ENCODE results near the gene SLC37A1. TPM values are rescaled to one million over a fixed set of nuclear protein-coding genes. Genes with fewer than 3 reads are reported as not detected.
"Not testable (repeated sequence)": the region's sequence is repeated elsewhere in the genome, so short reads cannot be mapped to it uniquely, and the experiment has no call there.

SLC37A1 gene
- total RNA-seq, 2 donors from 2014 or later: 21.0 to 24.0 TPM

DNA sequence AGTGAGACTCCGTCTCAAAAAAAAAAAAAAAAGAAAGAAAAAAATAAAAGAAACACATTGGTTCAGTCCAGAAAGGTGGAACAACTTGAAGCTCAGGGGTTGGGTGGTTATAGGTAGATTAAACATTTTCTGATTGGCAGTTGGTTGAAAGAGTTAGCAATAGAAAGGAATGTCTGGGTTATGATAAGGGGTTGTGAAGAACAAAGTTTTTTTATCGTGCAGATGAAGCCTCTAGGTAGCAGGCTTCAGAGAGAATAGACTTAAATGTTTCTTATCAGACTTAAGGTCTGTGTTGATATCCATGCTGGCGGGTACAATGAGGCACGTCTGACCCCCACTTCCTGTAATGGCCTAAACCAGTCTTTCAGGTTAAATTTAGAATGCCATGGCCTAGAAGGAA lies 94.8 kb downstream of the SLC37A1 start:
- Mint-ChIP-seq H3K4me3 (no peak overlapping the region), H3K4me1 (peaks cover 4% of the 10 kb centered on the region), H3K27ac (no peak overlapping the region), H3K27me3 (no peaks in the 10 kb centered on the region), H3K36me3 (ENCODE audit: low read depth) (no peaks in the 10 kb centered on the region)
- ATAC-seq (no peak), DNase-seq (no peak)
- no peaks in the 10 kb centered on the region for H3K9me3 ChIP-seq (ENCODE audit: control insufficient read depth, low read length, poor library complexity, severe bottlenecking)

DNA sequence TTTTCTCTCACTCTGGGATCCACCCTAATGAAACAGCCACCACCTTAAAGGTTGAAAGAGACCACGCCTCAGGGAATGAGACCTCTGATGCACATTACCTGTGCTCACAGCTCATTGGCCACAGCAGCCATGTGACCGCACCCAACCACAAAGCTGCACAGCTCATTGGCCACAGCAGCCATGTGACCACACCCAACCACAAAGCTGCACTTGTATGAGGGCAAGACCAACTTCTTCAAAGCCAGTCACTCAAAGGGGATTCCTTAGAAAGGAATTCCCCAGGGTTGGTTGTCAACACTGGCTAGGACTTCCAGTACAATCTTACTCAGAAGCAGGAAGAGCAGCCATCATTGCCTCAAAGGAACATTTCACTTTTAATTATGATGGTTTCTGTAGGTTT lies 96.2 kb downstream of the SLC37A1 start:
- H3K9me3 ChIP-seq (ENCODE audit: control insufficient read depth, low read length, poor library complexity, severe bottlenecking): no peaks in the 10 kb centered on the region
- peaks cover 11% of the 10 kb centered on the region for H3K4me1 Mint-ChIP-seq
- DNase-seq: peak in 2 of 3 donors; percentile 16 to 46
- H3K27ac Mint-ChIP-seq: peak overlapping the region; percentile 44
- no peaks in the 10 kb centered on the region for H3K36me3 Mint-ChIP-seq (ENCODE audit: low read depth)
- H3K27me3 Mint-ChIP-seq: no peaks in the 10 kb centered on the region
- H3K4me3 Mint-ChIP-seq: no peak overlapping the region
- ATAC-seq: peak; percentile 80

GRCh38 chr21:42611852-42612251 lies 98.2 kb downstream of the SLC37A1 start:
- no peaks in the 10 kb centered on the region for H3K27me3 Mint-ChIP-seq
- H3K4me3 Mint-ChIP-seq: no peak overlapping the region
- H3K9me3 ChIP-seq (ENCODE audit: control insufficient read depth, low read length, poor library complexity, severe bottlenecking): no peaks in the 10 kb centered on the region
- H3K27ac Mint-ChIP-seq: no peak overlapping the region
- no peaks in the 10 kb centered on the region for H3K36me3 Mint-ChIP-seq (ENCODE audit: low read depth)
- H3K4me1 Mint-ChIP-seq: peaks cover 11% of the 10 kb centered on the region
- DNase-seq (no peak), ATAC-seq (no peak)

GRCh38 chr21:42612390-42612789 lies 98.7 kb downstream of the SLC37A1 start:
- Mint-ChIP-seq H3K27ac (no peak overlapping the region), H3K27me3 (no peaks in the 10 kb centered on the region), H3K4me1 (peaks cover 11% of the 10 kb centered on the region), H3K4me3 (no peak overlapping the region), H3K36me3 (ENCODE audit: low read depth) (no peaks in the 10 kb centered on the region)
- ATAC-seq (no peak), DNase-seq (no peak)
- no peaks in the 10 kb centered on the region for H3K9me3 ChIP-seq (ENCODE audit: control insufficient read depth, low read length, poor library complexity, severe bottlenecking)

DNA sequence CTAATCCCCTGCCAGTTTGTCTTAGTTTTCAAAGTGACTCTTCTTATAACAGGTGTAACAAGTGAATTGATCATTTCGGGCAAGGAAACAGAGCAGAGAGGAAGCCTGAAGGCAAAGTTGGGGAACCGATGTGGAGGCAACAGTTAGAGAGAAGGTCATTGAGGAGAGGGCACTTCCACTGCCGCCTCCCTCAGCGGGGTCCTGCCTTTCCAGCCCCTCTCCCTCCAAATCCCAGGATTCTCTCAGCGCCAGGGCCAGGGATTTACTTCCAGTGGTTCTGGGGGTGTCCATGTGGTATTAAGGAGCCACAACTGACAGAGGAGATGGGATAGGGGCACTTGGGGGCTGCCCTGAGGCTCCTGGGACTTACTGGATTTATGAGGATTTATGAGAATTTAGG lies 100.1 kb downstream of the SLC37A1 start:
- Mint-ChIP-seq H3K4me3 (no peak overlapping the region), H3K36me3 (ENCODE audit: low read depth) (no peaks in the 10 kb centered on the region), H3K27me3 (no peaks in the 10 kb centered on the region), H3K27ac (no peak overlapping the region), H3K4me1 (peaks cover 11% of the 10 kb centered on the region)
- ATAC-seq (no peak), DNase-seq (no peak)
- no peaks in the 10 kb centered on the region for H3K9me3 ChIP-seq (ENCODE audit: control insufficient read depth, low read length, poor library complexity, severe bottlenecking)

DNA sequence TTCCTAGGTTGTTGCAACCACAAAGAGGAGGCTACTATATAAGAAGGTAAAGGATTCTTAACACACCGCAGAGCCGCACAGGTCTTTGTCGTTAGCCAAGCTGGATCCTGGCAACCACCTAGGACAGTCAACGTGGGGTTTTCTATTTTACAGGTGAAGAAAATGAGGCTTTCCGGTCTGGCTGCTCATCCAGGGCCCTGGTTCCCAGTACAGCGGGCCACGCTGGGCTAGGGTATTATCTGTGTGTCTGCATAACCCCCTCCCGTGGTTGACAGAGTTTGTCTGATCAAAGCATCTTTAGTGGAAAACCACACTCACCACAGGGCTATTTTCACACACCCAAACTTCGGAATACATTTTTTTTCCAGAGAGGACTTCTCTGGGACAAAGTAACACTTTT lies 100.7 kb downstream of the SLC37A1 start:
- Mint-ChIP-seq H3K36me3 (ENCODE audit: low read depth) (no peaks in the 10 kb centered on the region), H3K4me1 (peaks cover 7% of the 10 kb centered on the region), H3K27ac (no peak overlapping the region), H3K27me3 (peaks cover 5% of the 10 kb centered on the region), H3K4me3 (no peak overlapping the region)
- peak in 2 of 3 donors; percentile 42 to 46 for DNase-seq
- no peaks in the 10 kb centered on the region for H3K9me3 ChIP-seq (ENCODE audit: control insufficient read depth, low read length, poor library complexity, severe bottlenecking)
- peak; percentile 70 for ATAC-seq

DNA sequence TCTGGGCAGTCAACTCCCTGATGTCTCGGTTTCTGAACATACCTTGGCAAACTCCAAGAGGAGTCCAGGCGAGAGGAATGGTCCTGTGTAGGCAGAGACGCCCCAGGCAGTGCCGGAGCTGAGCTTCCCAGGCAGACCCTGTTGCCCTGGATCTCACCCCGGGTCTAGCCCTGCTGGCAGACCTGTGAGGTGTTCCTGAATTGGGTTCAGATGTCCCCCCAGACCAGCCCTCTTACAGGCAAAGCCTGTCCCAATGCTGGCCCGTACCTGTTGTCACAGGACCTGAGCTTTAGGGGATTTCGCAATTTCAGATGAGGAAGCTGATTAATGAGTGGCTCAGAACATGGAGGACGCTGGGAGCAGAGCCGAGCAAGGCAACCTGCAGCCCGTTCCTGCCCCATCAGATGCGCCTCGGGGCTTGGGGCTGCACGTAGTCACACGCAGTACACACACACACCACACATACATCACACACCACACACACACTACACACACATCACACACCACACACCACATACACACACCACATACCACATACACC lies 101.2 kb downstream of the SLC37A1 start:
- Mint-ChIP-seq H3K27ac (no peak overlapping the region), H3K4me1 (peaks cover 7% of the 10 kb centered on the region), H3K4me3 (no peak overlapping the region), H3K27me3 (peaks cover 10% of the 10 kb centered on the region), H3K36me3 (ENCODE audit: low read depth) (no peaks in the 10 kb centered on the region)
- H3K9me3 ChIP-seq (ENCODE audit: control insufficient read depth, low read length, poor library complexity, severe bottlenecking): no peaks in the 10 kb centered on the region
- DNase-seq: peak; percentile 32 to 36 (median 34)
- ATAC-seq: peak; percentile 79

DNA sequence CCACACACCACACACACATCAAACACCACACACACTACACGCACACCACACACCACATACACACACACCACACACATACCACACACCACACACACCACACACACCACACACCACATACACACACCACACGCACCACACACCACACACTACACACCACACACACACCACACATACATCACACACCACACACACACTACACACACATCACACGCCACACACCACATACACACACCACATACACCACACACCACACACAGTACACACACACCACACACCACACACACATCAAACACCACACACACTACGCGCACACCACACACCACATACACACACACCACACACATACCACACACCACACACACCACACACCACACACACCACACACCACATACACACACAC lies 101.7 kb downstream of the SLC37A1 start:
- not testable (repeated sequence) for H3K9me3 ChIP-seq (ENCODE audit: control insufficient read depth, low read length, poor library complexity, severe bottlenecking); H3K4me3 Mint-ChIP-seq; H3K27ac Mint-ChIP-seq; H3K36me3 Mint-ChIP-seq (ENCODE audit: low read depth); ATAC-seq; DNase-seq; H3K4me1 Mint-ChIP-seq
- H3K27me3 Mint-ChIP-seq: peaks cover 13% of the 10 kb centered on the region

DNA sequence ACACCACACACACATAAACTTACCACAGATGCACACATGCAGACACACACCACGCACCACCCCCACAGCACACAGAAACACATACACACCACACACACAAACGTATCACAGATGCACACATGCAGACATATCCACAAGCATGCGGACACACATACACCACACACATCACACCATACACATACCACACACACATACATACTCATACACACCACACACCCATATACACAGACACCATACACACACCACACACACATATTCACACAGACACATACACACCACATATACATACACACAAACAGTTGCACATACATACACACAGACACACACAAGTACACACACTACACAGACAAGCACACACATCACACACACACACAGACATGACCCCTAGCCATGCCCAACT lies 102.3 kb downstream of the SLC37A1 start:
- H3K27me3 Mint-ChIP-seq: peaks cover 13% of the 10 kb centered on the region
- peaks cover 7% of the 10 kb centered on the region for H3K4me1 Mint-ChIP-seq
- H3K27ac Mint-ChIP-seq: no peak overlapping the region
- H3K4me3 Mint-ChIP-seq: no peak overlapping the region
- ATAC-seq: no peak
- no peak for DNase-seq
- no peaks in the 10 kb centered on the region for H3K9me3 ChIP-seq (ENCODE audit: control insufficient read depth, low read length, poor library complexity, severe bottlenecking)
- no peaks in the 10 kb centered on the region for H3K36me3 Mint-ChIP-seq (ENCODE audit: low read depth)

- peaks cover 7% of the 10 kb centered on the region for H3K4me1 Mint-ChIP-seq
- ATAC-seq: no peak
- H3K9me3 ChIP-seq (ENCODE audit: control insufficient read depth, low read length, poor library complexity, severe bottlenecking): no peaks in the 10 kb centered on the region
- peaks cover 13% of the 10 kb centered on the region for H3K27me3 Mint-ChIP-seq
- H3K27ac Mint-ChIP-seq: no peak overlapping the region
- DNase-seq: no peak
- no peak overlapping the region for H3K4me3 Mint-ChIP-seq
- no peaks in the 10 kb centered on the region for H3K36me3 Mint-ChIP-seq (ENCODE audit: low read depth)
Measured at GRCh38 chr21:42616446-42616845, 102.8 kb downstream of the SLC37A1 start.

GRCh38 chr21:42616941-42617340 lies 103.3 kb downstream of the SLC37A1 start:
- Mint-ChIP-seq H3K4me3 (no peak overlapping the region), H3K4me1 (peaks cover 7% of the 10 kb centered on the region), H3K27ac (no peak overlapping the region), H3K36me3 (ENCODE audit: low read depth) (no peaks in the 10 kb centered on the region), H3K27me3 (peaks cover 13% of the 10 kb centered on the region)
- DNase-seq (no peak), ATAC-seq (no peak)
- H3K9me3 ChIP-seq (ENCODE audit: control insufficient read depth, low read length, poor library complexity, severe bottlenecking): no peaks in the 10 kb centered on the region

DNA sequence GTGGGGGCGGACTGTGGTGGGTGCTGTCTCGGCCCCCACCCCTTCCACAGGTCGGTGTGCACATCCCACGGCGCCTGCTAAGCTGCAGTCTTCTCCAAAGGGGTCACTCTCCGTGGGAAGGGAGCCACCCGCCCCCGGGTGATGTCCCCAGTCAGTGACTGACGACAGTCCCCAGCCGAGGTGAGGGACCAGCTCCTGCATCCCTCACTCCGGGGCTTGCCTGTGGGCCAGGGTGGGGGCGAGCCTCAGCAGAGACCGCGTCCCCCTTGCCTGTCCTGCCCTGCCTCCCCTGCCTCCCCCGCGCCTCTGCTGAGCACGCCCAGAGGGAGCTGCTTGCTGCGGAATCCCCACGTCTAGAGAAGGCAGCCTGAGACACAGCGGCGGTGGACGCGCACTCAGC lies 103.8 kb downstream of the SLC37A1 start:
- H3K36me3 Mint-ChIP-seq (ENCODE audit: low read depth): no peaks in the 10 kb centered on the region
- H3K4me3 Mint-ChIP-seq: no peak overlapping the region
- H3K27ac Mint-ChIP-seq: no peak overlapping the region

DNA sequence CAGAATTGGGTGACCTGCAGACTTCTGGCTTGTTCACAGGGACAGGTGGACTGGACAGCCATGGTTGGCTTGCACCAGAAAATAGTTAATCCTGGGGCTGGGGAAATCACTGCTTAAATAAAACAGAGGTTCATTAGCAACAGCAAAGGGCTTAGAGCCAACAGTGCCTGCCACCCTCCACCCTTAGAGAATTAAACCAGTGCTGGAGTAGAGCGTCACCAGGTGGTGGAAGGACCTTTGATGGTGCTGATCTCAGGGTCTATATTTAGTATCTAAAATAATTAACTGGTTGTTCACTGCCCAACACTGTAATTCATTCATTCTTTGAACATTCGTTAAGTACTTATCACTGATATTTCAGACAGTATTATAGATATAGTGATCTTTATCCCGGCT lies 105.1 kb downstream of the SLC37A1 start:
- Mint-ChIP-seq H3K4me3 (no peak overlapping the region), H3K27ac (no peak overlapping the region), H3K27me3 (peaks cover 16% of the 10 kb centered on the region), H3K36me3 (ENCODE audit: low read depth) (no peaks in the 10 kb centered on the region), H3K4me1 (peaks cover 5% of the 10 kb centered on the region)
- DNase-seq (no peak), ATAC-seq (no peak)
- no peaks in the 10 kb centered on the region for H3K9me3 ChIP-seq (ENCODE audit: control insufficient read depth, low read length, poor library complexity, severe bottlenecking)

More for the DNA sequence above, 103.8 kb downstream of the SLC37A1 start:
- no peaks in the 10 kb centered on the region for H3K9me3 ChIP-seq (ENCODE audit: control insufficient read depth, low read length, poor library complexity, severe bottlenecking)
- Mint-ChIP-seq H3K4me1 (peaks cover 7% of the 10 kb centered on the region), H3K27me3 (peaks cover 13% of the 10 kb centered on the region)
- DNase-seq (no peak), ATAC-seq (no peak)

DNA sequence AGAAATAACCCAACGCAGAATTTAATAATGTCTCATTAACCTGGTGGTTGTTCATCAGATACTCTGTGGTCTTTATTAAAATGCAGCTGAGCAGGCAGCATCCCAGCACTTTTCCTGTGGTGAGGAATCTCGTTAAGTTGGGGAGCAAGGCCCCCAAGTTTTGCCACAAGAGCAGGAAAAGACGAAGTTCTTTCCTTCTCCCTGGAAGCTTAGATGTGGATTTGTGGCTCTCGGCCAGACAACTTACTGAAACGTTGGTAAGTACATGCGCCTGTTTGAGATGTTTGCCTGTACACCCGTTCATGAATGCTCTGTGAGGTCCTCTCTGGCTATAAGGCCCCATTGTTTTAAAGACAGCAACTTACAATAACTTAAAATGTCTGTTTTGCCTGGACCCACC lies 105.5 kb downstream of the SLC37A1 start:
- Mint-ChIP-seq H3K36me3 (ENCODE audit: low read depth) (no peaks in the 10 kb centered on the region), H3K27ac (no peak overlapping the region), H3K4me3 (no peak overlapping the region), H3K27me3 (peaks cover 20% of the 10 kb centered on the region), H3K4me1 (peaks cover 3% of the 10 kb centered on the region)
- ATAC-seq (no peak), DNase-seq (no peak)
- no peaks in the 10 kb centered on the region for H3K9me3 ChIP-seq (ENCODE audit: control insufficient read depth, low read length, poor library complexity, severe bottlenecking)
